Globus pallidus (tissue), 1 donor: ENCODE data around the gene MCOLN1.
"Not testable (repeated sequence)": the region's sequence is repeated elsewhere in the genome, so short reads cannot be mapped to it uniquely, and the experiment has no call there.

ENCODE experiments used
- DNase-seq: peaks from one replicate; pipeline ENCODE4 v3.0.0-alpha.2; 2015; ENCODE audit warnings: low spot score

Gene MCOLN1

GRCh38 chr19:7524992-7525739 is 2.7 kb downstream of the MCOLN1 start:
- DNase-seq: no peak

GRCh38 chr19:7526059-7526929 is 3.9 kb downstream of the MCOLN1 start:
- no peak for DNase-seq

DNA sequence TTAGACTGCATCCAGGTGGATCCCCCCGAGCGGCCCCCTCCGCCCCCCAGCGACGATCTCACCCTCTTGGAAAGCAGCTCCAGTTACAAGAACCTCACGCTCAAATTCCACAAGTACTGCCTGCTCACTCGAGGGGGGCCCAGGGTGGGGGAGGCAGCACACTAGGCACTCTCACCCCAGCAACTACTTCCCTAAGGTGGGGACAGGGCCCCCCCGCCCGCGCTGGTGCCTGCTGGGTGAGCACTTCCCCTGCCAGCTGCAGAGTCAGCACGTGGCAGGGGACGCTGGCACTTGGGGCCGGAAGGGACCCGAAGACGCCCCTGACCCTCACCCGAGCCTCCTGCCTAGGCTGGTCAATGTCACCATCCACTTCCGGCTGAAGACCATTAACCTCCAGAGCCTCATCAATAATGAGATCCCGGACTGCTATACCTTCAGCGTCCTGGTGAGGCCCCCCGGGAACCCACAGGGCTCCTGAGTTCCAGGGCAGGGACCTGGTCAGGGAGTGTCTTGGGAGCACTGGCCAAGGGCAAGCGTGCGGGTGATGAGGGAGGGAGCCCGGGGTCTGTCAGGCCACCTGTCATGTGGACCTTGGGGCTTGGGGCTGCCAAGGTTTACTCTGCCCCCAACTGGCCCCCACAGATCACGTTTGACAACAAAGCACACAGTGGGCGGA is 5.2 kb downstream of the MCOLN1 start:
- no peak for DNase-seq

- no peak for DNase-seq
Measured at GRCh38 chr19:7528192-7528519, 5.7 kb downstream of the MCOLN1 start.

DNA sequence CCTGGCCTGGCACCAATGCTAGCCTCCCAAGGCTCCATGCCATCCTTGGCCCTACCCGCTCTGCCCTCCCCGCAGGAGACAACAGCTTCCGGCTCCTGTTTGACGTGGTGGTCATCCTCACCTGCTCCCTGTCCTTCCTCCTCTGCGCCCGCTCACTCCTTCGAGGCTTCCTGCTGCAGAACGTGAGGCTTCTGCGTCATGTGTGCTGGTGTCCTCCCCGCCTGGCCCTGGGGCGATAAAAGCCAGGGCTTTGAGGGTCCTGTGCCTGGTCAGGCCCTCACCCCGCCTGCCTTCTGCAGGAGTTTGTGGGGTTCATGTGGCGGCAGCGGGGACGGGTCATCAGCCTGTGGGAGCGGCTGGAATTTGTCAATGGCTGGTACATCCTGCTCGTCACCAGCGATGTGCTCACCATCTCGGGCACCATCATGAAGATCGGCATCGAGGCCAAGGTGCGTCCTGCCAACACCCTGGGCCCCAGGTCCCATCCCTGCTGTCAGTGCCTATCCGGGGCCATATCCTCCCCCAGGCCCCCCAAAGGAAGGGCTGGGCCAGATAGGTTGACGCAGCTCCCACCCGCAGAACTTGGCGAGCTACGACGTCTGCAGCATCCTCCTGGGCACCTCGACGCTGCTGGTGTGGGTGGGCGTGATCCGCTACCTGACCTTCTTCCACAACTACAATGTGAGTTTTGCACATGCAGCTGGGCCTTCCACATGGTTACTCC is 6.3 kb downstream of the MCOLN1 start:
- no peak for DNase-seq

- no peak for DNase-seq
Measured at GRCh38 chr19:7529246-7529600, 6.8 kb downstream of the MCOLN1 start.

GRCh38 chr19:7529610-7530490 is 7.4 kb downstream of the MCOLN1 start:
- DNase-seq: no peak

DNA sequence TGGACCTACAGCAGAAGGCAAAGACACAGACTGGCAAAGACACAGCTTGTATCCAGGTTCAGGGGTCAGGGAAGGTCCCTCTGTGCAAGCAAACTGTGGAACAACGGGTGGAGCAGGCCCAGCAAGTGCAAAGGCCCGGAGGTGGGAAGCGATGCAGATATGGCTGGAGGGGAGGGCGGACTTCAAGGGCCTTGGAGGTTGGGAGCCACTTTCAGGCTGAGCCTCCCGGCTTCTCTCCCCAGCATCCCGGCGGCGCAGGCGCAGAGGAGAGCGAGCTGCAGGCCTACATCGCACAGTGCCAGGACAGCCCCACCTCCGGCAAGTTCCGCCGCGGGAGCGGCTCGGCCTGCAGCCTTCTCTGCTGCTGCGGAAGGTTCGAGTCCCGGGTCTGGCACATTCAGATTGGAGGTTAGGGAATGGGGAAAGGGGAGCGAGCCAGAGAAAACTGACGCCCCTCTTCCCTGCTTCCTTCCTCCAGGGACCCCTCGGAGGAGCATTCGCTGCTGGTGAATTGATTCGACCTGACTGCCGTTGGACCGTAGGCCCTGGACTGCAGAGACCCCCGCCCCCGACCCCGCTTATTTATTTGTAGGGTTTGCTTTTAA is 11.0 kb downstream of the MCOLN1 start:
- no peak for DNase-seq

DNA sequence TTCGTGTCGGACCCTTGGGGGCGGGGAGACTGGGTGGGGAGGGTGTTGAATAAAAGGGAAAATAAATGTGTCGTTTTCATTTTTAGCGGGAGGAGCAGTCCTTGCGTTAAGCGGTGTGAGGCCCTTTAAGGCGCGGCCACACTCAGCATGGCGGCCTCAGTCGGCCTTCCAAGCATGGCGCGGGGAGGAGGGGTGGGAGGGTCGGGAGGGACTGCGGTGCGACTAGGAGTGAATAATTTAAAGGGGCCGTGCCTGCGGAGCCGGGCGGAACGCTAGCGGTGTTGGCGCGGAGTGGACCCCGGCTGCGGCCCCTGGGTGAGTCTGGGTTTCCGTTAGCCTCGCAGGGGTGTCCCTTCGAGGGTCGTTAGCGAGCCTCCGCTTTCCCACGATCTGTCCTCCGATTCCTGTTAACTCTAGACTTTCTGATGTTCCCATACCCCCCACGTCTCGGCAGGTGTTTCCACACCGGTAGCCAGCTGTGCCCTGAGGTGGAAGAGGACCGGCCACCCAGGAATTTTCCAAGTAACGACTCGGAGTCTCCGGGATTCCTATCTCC is 11.6 kb downstream of the MCOLN1 start:
- DNase-seq: peak; percentile 89

DNA sequence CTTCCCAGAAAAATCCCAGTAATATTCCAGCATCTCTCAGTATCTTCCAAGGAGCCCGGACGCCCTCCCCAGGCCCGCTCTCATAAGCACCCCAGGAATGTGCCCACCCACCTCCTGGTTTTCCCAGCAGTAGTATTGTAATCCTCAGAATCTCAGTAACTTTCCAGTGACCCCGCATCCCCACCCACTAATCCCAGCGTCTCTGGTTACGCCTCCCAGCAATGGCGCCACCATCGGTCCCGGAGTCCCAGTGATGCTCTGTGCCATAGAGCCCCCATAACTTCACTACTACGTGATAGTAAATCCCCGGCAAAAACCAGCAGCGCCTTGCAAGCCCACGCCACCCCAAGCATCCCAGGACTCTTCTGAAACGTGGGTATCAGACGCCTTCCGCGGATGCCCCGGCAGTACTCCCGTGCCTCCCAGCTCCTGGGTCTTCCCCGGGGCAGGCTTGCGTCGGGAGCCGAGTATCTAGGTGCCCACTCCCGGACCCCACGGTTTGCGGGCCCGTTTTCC is 12.2 kb downstream of the MCOLN1 start:
- peak; percentile 79 for DNase-seq

DNA sequence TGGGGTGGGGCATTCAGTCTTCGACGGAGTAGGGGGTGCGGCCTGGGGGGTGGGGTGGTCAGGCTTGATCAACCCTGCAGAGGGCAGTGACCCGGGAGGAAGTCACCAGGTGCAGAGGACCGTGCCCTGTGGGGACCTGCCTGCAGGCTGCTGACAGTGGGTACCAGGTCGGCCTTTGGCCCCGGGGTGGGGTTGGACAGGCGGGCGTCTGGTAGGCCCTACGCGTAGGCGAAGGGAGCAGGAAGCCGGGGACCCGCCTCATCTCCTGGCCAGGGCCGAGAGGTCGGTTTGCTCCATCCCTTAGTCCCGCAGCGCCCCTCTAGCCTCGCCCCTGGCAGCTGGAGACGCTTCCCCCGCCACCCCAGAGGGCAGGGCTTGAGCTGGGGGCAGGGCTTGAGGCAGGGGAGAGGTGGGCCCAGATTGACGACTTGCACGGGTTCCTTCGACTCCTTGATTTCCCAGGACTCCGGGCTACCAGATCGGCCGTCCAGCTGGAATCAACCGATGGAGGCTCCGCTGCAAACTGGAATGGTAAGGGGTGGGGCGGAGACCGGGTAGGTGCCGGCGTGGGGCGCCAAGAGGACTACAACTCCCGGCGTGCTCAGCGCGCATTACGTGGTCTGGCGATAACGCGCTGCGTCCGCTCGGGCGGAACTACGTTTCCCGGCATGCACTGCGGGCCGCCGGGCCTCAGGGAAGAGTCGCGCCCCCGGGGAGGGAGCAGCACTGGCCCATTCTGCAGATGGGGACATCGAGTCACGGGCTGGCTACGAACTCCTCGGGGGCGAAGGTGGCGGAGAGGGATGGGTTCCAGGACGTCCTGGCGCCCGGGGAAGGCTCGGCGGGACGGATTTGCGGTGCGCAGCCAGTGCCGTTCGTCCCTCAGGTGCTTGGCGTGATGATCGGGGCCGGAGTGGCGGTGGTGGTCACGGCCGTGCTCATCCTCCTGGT is 12.9 kb downstream of the MCOLN1 start, which contains the start of gene PNPLA6:
Gene PNPLA6, plus strand, starts transcription at position 671 of the 951 bp plus-strand sequence. Its CDS starts 72 bp downstream, at position 743.
- DNase-seq: peak; percentile 93

DNA sequence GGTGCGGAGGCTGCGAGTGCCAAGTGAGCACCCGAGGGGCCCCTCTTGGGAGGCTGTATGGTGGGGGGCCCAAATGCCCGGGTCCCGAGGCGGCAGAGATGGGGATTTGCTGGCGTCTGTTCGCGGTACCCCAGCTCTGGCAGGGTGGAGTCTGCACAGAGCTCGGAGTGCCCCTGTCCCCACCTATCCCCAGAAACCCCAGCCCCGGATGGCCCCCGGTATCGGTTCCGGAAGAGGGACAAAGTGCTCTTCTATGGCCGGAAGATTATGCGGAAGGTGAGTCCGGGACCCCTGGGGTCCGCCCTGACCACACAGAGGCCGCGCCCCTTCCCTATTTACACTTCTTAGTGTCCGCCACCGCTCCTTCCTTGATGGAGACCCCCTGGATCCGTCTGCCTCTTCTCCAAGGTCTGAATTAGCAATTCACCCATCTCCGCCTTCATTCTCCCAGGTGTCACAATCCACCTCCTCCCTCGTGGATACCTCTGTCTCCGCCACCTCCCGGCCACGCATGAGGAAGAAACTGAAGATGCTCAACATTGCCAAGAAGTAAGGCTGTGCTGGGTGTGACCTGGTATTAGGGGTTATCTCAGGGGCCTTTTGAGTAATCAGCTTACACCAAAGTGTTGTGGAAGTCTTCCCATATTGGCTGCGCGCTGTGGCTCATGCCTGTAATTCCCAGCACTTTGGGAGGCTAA is 13.7 kb downstream of the MCOLN1 start:
- no peak for DNase-seq

- DNase-seq: not testable (repeated sequence)
Measured at GRCh38 chr19:7538990-7539389, 16.6 kb downstream of the MCOLN1 start.

DNA sequence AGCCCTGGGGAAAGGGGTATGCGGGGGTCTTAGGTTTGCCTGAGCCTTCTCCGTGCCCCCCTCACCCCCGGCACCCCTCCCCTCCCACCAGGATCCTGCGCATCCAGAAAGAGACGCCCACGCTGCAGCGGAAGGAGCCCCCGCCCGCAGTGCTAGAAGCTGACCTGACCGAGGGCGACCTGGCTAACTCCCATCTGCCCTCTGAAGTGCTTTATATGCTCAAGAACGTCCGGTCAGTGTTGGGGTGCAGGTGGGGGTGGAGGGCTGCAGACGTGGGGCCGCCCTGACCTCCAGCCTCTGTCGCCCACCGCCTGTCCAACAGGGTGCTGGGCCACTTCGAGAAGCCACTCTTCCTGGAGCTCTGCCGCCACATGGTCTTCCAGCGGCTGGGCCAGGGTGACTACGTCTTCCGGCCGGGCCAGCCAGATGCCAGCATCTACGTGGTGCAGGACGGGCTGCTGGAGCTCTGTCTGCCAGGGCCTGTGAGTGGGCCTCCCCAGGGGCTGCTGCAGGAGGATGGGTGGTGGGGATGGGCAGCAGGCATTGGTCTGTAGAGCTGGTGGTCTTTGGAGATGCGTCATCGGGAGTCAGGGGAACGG is 17.5 kb downstream of the MCOLN1 start:
- no peak for DNase-seq

DNA sequence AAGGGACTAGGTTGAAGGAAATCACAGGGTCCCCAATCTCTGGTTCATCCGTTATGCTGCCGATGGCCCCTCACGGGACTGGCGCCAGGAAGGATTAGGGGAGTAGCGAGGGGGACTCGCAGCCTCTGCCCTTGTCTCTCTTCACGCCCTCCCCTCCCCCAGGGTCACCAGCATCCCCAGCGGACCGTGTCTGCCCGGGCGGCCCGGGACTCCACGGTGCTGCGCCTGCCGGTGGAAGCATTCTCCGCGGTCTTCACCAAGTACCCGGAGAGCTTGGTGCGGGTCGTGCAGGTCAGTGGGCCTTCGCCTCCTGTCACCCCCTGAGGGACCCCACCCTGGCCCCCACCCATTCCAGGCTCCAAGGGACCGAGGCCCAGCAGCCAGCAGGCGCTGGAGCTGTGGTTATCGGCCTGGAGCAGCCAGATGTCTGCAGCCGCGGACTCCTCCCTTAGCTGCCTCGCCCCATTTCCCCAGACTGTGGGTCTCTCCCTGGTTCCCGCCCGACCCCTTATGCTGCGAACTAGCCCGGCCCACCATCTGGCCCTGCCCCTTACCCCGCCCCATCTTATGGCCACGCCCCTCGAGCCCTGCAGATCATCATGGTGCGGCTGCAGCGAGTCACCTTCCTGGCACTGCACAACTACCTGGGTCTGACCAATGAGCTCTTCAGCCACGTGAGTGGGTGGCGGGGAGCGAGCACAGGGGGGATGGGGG is 18.5 kb downstream of the MCOLN1 start:
- DNase-seq: no peak

- no peak for DNase-seq
Measured at GRCh38 chr19:7541475-7541824, 19.0 kb downstream of the MCOLN1 start.

- DNase-seq: no peak
Measured at GRCh38 chr19:7541828-7542443, 19.5 kb downstream of the MCOLN1 start.
